A673 (cell line): ENCODE measurements around the gene TCERG1L. TPM values are rescaled to one million over a fixed set of nuclear protein-coding genes. Genes with fewer than 3 reads are reported as not detected.

Experiments used
- BruUV-seq: library from RNA; stranded (reverse); fragments of 400-500 nt; replicated peaks from 2 replicates; lab custom pipeline; 2021; lab: Mats Ljungman, UMichigan
- CTCF ChIA-PET: fragments of 300-600 bp; sonication (Branson Sonifier 250); formaldehyde crosslinking; loops from one replicate; lab custom pipeline; 2022; ENCODE audit warnings: antibody characterized with exemption; lab: Charles Lee
- POLR2A ChIA-PET: fragments of 300-600 bp; sonication (Branson Sonifier 250); formaldehyde crosslinking; loops from one replicate; lab custom pipeline; 2022; ENCODE audit warnings: antibody characterized with exemption; ENCODE audit not compliant: low non-redundant PET; lab: Charles Lee
- DNase-seq: peaks from one replicate; pipeline ENCODE4 v3.0.0-alpha.2; 2015; ENCODE audit warnings: low spot score
- H3K27ac ChIP-seq: fragments of 200-600 bp; sonication (generic); 2 replicates; pipeline ENCODE4 v1.5.1; 2016; ENCODE audit warnings: mixed run types, low read depth, mild to moderate bottlenecking, mixed read lengths, antibody characterized with exemption, low read length; ENCODE audit not compliant: poor library complexity, severe bottlenecking
- H3K27me3 ChIP-seq: fragments of 200-600 bp; sonication (generic); replicated peaks from 2 replicates; pipeline ENCODE4 v1.6.1; 2017; ENCODE audit warnings: mixed run types, low read depth, mild to moderate bottlenecking, mixed read lengths, antibody characterized with exemption, low read length; ENCODE audit not compliant: insufficient read depth, poor library complexity
- H3K36me3 ChIP-seq: fragments of 200-600 bp; sonication (generic); 2 replicates; pipeline ENCODE4 v1.6.1; 2016; ENCODE audit warnings: mixed run types, mild to moderate bottlenecking, mixed read lengths, antibody characterized with exemption, low read length; ENCODE audit not compliant: insufficient read depth, poor library complexity, severe bottlenecking
- H3K4me1 ChIP-seq: fragments of 200-600 bp; sonication (generic); 2 replicates; pipeline ENCODE4 v1.6.1; 2017; ENCODE audit warnings: mixed run types, mild to moderate bottlenecking, mixed read lengths, antibody characterized with exemption, low read length; ENCODE audit not compliant: insufficient read depth, poor library complexity, severe bottlenecking
- H3K4me3 ChIP-seq: fragments of 200-600 bp; sonication (generic); 2 replicates; pipeline ENCODE4 v1.5.1; 2016; ENCODE audit warnings: low read depth, mixed run types, mild to moderate bottlenecking, mixed read lengths, low read length; ENCODE audit not compliant: poor library complexity, severe bottlenecking
- H3K9me3 ChIP-seq: fragments of 200-600 bp; sonication (generic); 2 replicates; pipeline ENCODE4 v1.6.1; 2016; ENCODE audit warnings: mixed run types, low read depth, mild to moderate bottlenecking, mixed read lengths, antibody characterized with exemption, low read length; ENCODE audit not compliant: poor library complexity, severe bottlenecking
- EZH2 ChIP-seq: fragments of 200-600 bp; sonication (generic); IDR thresholded peaks from 2 replicates; pipeline ENCODE4 v1.6.1; 2017; ENCODE audit warnings: borderline replicate concordance, low read depth, mild to moderate bottlenecking, mixed read lengths, antibody characterized with exemption, low read length; ENCODE audit not compliant: poor library complexity, severe bottlenecking
- intact Hi-C: fragments of 100-400 bp; cut with micrococcal nuclease; formaldehyde crosslinking; loops from one replicate; pipeline ENCODE4 v1.10.0; 2022; ENCODE audit not compliant: unreplicated experiment
- total RNA-seq: library from RNA; stranded (reverse); gene quantifications from 2 replicates; pipeline ENCODE4 v1.2.3, GENCODE V29; 2021
- TF ChIP-seq, protein P1 (sequence below): fragments of 300-800, 200-600 bp; sonication (generic); conservative IDR thresholded peaks from 2 replicates; pipeline ENCODE4 v1.5.1; 2017; ENCODE audit warnings: low read depth, mild to moderate bottlenecking, antibody characterized with exemption, low read length, moderate library complexity, mixed read lengths

TCERG1L gene
- total RNA-seq, 1 experiment from 2014 or later: 16.3 TPM

GRCh38 chr10:131056091-131056579 lies 255.4 kb downstream of the TCERG1L start:
- Histone ChIP-seq H3K27ac (no peak overlapping the region), H3K9me3 (peaks cover 5% of the 10 kb centered on the region), H3K27me3 (no peaks in the 10 kb centered on the region), H3K4me1 (peaks cover 24% of the 10 kb centered on the region), H3K36me3 (no peaks in the 10 kb centered on the region), H3K4me3 (no peak overlapping the region)
- CTCF ChIA-PET: no interaction called here
- POLR2A ChIA-PET: no interaction called here
- intact Hi-C loops: no loop called here
- no peak for DNase-seq
- TF ChIP-seq, protein P1, sequence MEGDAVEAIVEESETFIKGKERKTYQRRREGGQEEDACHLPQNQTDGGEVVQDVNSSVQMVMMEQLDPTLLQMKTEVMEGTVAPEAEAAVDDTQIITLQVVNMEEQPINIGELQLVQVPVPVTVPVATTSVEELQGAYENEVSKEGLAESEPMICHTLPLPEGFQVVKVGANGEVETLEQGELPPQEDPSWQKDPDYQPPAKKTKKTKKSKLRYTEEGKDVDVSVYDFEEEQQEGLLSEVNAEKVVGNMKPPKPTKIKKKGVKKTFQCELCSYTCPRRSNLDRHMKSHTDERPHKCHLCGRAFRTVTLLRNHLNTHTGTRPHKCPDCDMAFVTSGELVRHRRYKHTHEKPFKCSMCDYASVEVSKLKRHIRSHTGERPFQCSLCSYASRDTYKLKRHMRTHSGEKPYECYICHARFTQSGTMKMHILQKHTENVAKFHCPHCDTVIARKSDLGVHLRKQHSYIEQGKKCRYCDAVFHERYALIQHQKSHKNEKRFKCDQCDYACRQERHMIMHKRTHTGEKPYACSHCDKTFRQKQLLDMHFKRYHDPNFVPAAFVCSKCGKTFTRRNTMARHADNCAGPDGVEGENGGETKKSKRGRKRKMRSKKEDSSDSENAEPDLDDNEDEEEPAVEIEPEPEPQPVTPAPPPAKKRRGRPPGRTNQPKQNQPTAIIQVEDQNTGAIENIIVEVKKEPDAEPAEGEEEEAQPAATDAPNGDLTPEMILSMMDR: no peak
- no peak for TF ChIP-seq EZH2
- BruUV-seq: no TSS peak

DNA sequence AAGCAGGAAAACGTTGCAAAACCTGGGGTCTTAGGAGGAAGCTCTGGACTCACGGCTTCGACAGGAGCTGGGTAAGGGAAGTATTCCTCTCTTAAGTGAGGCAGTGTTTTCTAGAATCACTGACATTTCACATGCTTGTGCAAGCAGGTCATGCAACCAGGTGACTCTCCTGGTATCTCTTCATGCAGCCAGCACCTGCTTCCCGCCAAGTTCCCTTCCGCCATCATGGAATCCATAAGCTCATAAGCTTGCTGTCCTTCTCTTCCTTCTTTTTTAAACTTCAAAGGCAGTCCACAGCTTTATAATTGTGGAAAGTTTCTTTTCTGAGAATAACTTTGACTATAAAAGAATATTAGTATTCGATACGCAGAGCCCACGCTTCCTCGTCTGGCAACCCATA lies 256.1 kb downstream of the TCERG1L start:
- POLR2A ChIA-PET: no interaction called here
- H3K27me3 ChIP-seq: no peaks in the 10 kb centered on the region
- no peak overlapping the region for H3K27ac ChIP-seq
- no peaks in the 10 kb centered on the region for H3K36me3 ChIP-seq
- peaks cover 5% of the 10 kb centered on the region for H3K9me3 ChIP-seq
- no peak overlapping the region for H3K4me3 ChIP-seq
- no peak for DNase-seq
- no TSS peak for BruUV-seq
- CTCF ChIA-PET: no interaction called here
- TF ChIP-seq, protein P1: no peak
- TF ChIP-seq EZH2: no peak
- intact Hi-C loops: no loop called here
- H3K4me1 ChIP-seq: peaks cover 24% of the 10 kb centered on the region

DNA sequence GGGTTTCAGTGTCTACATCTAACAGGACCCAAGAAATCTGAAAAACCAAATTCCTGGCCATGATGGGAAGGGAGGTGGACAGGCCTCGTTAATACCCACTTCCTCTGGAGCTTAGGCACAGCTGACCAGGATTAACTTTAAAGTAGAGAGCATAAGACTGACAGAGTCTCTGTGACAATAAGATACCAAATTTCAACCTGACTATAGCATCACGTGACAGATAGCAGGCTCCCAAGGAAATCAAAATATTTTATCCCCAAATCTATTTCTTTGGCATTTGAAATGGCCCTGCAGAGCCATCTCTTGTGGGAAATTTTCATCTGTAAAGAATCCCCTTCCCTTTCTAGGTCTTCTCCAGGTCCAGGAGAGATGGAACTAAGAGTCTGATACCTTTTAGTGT lies 258.3 kb downstream of the TCERG1L start:
- intact Hi-C loops: no loop called here
- Histone ChIP-seq H3K9me3 (no peaks in the 10 kb centered on the region), H3K36me3 (no peaks in the 10 kb centered on the region), H3K27me3 (no peaks in the 10 kb centered on the region), H3K4me1 (peaks cover 37% of the 10 kb centered on the region), H3K27ac (no peak overlapping the region), H3K4me3 (no peak overlapping the region)
- no peak for DNase-seq
- ChIA-PET CTCF (no interaction called here), POLR2A (no interaction called here)
- no TSS peak for BruUV-seq
- no peak for TF ChIP-seq EZH2
- TF ChIP-seq, protein P1: no peak
